Activated CD4-positive, alpha-beta T cell treated with anti-CD3 and anti-CD28 coated beads, Interleukin-2, Interleukin-4, amounts not matched to agents 100 ng/mL and 50 ng/mL, durations not matched to agents 16 hours and 8 hours (primary cell): ENCODE measurements around the gene SH3TC1.

Source experiments
- DNase-seq: peaks from one replicate; pipeline ENCODE4 v3.0.0-alpha.2; 2020; ENCODE audit warnings: low spot score

The SH3TC1 gene

GRCh38 chr4:8164194-8164565, 34.9 kb upstream of the SH3TC1 start:
- DNase-seq = no peak

GRCh38 chr4:8164687-8165086, 34.4 kb upstream of the SH3TC1 start:
- DNase-seq = no peak

DNA sequence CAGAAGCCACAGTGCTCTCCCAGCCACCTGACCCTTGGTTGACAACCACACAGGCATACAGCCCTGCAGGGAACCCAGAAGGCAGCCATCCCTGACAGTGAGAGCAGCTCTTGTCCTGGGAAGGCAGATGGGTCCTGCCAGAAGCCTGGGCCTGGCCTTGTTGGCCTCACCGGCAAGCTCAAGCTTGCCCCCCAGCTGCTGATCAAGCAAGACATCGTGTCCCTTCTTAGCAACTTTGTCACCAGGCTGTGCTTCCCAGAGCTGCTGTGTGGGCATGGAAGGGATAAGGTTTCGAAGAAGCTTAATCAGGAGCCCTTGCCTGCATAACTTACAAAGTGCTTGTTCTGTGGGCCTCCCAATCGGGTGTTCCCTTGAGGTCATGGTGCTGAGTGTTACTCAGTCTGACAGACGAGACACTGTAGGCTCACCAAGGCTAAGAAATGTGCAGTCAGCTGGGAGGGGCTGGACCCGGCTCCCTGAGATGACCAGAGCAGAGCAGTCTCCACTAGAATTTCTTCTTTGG, 33.7 kb upstream of the SH3TC1 start:
- no peak for DNase-seq

DNA sequence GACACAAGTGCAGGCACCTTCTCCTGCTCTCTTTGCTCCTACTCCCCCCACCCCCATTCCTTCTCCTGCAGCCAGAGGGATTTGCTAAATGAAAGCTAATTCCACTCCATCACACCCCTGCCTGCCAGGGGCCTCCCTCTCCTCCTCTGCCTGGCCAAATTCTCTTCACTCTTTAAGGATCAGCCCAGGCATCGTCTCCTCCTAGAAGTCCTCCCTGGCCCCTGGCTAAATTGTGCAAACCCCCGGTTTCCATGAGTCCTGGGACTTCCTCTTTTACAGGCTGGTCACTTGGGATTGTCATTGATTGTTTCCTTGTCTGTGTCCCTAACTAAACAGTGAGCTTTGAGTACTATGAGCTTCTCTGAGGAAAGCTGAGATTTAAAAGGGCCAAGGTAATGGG, 31.8 kb upstream of the SH3TC1 start:
- no peak for DNase-seq

DNA sequence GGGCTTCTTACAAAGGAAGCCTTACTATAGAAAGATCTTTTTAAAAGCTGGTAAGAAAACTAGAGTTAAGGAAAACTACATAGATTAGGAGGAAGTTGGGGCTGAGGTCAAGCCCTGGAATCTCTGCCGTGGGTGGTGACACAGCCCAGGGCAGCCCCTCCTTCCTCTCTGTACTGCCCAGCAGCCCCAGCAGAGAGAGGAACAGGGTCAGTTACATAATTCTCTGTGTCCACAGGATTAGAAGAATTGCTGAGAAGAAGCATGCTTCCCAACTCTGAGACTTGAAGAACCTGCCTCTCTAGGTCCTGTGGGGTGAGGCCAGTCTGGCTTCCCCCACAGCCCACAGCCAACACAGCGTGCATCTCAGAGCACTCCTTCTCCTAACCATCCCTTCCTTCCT, 31.3 kb upstream of the SH3TC1 start:
- DNase-seq = no peak

GRCh38 chr4:8168232-8168631, 30.9 kb upstream of the SH3TC1 start:
- DNase-seq = no peak

GRCh38 chr4:8168832-8169598, 30.1 kb upstream of the SH3TC1 start:
- no peak for DNase-seq

GRCh38 chr4:8169763-8170162, 29.3 kb upstream of the SH3TC1 start:
- no peak for DNase-seq

- DNase-seq = no peak
Measured at GRCh38 chr4:8170341-8170740, 28.7 kb upstream of the SH3TC1 start.

DNA sequence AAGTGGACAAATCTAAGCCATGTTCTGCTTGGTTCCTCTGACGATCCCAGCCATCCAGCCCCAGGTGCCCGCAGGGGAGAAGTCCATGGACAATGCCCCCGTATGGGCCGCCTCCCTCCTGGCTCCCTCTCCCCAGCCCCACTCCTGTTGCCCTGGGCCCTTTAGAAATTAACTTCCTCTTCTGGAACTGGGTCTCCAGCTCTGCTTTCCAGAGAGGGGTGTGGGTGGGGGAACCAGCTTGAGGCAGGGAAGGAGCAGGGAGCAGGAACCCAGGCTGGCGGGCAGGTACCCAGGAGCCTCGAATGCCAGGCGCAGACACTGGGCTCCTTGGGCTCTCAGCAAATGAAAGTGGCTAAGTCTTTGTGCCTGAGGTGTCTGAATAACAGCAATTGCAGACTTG, 27.8 kb upstream of the SH3TC1 start:
- DNase-seq = no peak

GRCh38 chr4:8171984-8172924, 26.8 kb upstream of the SH3TC1 start:
- DNase-seq = no peak

GRCh38 chr4:8173492-8174242, 25.4 kb upstream of the SH3TC1 start:
- no peak for DNase-seq

DNA sequence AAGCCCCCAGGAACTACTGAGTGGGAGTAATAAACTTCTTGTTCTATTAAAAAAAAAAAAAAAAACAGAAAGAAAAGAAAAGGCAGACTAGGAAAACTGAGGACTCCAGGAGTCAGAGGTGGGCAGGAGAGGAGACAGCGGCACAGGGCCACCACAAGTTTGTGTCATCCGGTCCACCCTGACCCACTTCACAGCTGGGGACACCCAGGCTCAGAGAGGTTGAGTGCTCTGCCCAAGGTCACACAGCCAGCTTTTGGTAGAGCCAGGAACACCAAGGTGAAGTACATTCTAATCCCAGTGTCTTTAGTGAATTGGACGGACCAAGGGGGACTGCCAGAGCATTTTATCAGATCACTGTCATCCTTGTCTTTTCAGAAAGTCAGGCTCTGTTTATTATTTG, 24.1 kb upstream of the SH3TC1 start:
- no peak for DNase-seq

- no peak for DNase-seq
Measured at GRCh38 chr4:8175686-8176085, 23.4 kb upstream of the SH3TC1 start.

DNA sequence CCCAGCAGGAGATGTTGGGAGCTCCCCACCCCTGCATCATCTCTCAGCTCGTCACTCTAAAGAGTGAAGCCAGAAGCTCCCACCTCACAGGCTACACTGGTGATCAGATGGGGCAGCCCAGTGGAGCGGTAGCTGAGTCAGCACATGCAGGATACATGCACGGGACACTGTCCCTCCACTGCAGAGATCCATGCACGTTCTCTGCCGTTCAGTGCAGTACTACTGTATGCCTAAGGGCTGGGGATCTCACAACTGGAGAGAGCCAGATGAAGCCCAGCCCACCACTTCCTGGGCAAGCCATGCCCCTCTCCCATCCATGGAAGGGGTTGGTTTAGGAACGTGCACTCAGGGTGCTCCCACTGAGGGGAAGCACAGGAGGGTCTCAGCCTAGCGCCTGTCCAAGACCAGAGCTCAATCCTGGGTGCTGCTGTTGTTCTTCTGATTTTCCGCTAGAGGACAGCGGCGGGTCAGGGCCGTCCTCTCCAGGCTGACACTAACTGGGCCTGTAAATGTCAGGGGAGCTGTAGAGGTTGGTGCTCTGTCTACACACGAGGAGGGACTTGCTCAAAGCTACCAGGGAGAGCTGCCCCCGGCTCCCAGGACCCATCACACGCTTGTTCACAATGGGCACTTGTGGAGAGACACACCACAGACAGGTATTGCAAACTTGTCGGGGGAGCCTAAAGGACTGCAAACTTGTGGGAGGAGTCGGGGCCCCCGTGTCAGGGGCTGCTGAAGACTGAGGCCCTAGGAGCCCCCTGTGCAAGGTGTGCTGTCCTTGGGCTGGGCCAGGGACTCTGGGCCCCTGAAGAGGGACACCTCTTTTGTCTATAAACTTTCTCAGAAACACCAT, 22.3 kb upstream of the SH3TC1 start:
- DNase-seq = peak; percentile 31

- DNase-seq = no peak
Measured at GRCh38 chr4:8177552-8177951, 21.5 kb upstream of the SH3TC1 start.

DNA sequence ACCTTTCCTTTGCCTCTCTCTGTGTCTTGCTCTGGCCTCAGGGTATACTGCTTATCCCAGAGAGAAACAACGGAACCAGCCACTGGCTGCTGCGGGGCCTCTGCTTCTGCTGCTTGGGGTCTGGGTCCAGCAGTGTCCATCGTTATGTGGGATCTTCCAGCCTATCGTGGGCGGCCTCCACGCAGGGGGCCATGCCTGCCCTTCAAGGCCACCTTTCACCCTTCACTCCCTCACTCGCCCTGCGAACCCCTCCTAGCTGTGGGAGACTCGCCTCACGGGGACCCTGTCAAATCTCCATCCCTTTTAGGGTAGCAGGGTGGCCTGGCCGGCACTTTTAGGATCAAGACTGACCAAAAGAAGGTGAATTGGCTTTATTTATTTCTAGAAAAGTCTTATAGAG, 21.1 kb upstream of the SH3TC1 start:
- no peak for DNase-seq

- DNase-seq = no peak
Measured at GRCh38 chr4:8179074-8179473, 20.0 kb upstream of the SH3TC1 start.

- DNase-seq = no peak
Measured at GRCh38 chr4:8179771-8180170, 19.3 kb upstream of the SH3TC1 start.

GRCh38 chr4:8180310-8181093, 18.6 kb upstream of the SH3TC1 start:
- no peak for DNase-seq

DNA sequence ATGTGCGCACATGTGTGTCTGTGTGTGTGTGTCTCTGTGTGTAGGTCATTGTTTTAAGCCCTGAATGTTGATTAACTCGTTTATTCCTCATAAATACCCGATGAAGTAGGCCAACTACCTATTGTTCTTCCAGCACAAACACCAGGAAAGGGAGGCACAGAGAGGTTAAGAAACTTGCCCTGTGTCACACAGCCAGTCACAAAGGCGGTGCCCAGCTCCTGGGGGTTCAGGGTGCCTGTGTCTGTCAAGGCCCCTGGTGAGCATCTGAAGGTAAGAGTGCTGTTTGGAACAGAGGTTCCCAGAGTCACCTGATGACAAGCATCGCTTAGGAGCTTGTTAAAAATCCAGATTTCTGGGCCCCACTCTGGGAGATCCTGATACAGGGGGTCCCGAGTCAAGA, 18.0 kb upstream of the SH3TC1 start:
- no peak for DNase-seq
